NCI-H345 (cell line): ENCODE results near the gene HAND1.
A peak's percentile ranks its signal among the peaks of the same experiment; 100 is the strongest.

Experiments
- DNase-seq: peaks from one replicate; lab custom pipeline; 2025; lab: John Stamatoyannopoulos, UW

Gene HAND1

GRCh38 chr5:154505567-154505966, 27.5 kb upstream of the HAND1 start:
- no peak for DNase-seq

GRCh38 chr5:154503698-154504039, 25.6 kb upstream of the HAND1 start:
- DNase-seq, result no peak

GRCh38 chr5:154502180-154502579, 24.2 kb upstream of the HAND1 start:
- DNase-seq, result no peak

- DNase-seq, result no peak
Measured at GRCh38 chr5:154501566-154501965, 23.5 kb upstream of the HAND1 start.

GRCh38 chr5:154498994-154499393, 21.0 kb upstream of the HAND1 start:
- no peak for DNase-seq

- no peak for DNase-seq
Measured at GRCh38 chr5:154498591-154498990, 20.6 kb upstream of the HAND1 start.

- no peak for DNase-seq
Measured at GRCh38 chr5:154494036-154494435, 16.0 kb upstream of the HAND1 start.

- no peak for DNase-seq
Measured at GRCh38 chr5:154493274-154493673, 15.2 kb upstream of the HAND1 start.

GRCh38 chr5:154491941-154492340, 13.9 kb upstream of the HAND1 start:
- DNase-seq, result no peak

GRCh38 chr5:154487541-154487940, 9.5 kb upstream of the HAND1 start:
- no peak for DNase-seq

GRCh38 chr5:154486427-154486866, 8.4 kb upstream of the HAND1 start:
- DNase-seq, result peak; percentile 14

- no peak for DNase-seq
Measured at GRCh38 chr5:154485850-154486426, 7.9 kb upstream of the HAND1 start.

GRCh38 chr5:154485096-154485491, 7.1 kb upstream of the HAND1 start:
- DNase-seq, result peak; percentile 23

- no peak for DNase-seq
Measured at GRCh38 chr5:154484393-154485095, 6.5 kb upstream of the HAND1 start.

- no peak for DNase-seq
Measured at GRCh38 chr5:154483654-154484392, 5.8 kb upstream of the HAND1 start.

- no peak for DNase-seq
Measured at GRCh38 chr5:154482528-154483449, 4.8 kb upstream of the HAND1 start.

- DNase-seq, result no peak
Measured at GRCh38 chr5:154481584-154482381, 3.8 kb upstream of the HAND1 start.

GRCh38 chr5:154480847-154481246, 2.8 kb upstream of the HAND1 start:
- no peak for DNase-seq

GRCh38 chr5:154479944-154480750, 2.1 kb upstream of the HAND1 start:
- no peak for DNase-seq

GRCh38 chr5:154479160-154479943, 1.3 kb upstream of the HAND1 start:
- no peak for DNase-seq
